Measurements from ENCODE around the gene IMP4. TPM values are rescaled to one million over a fixed set of nuclear protein-coding genes. Genes with fewer than 3 reads are reported as not detected.

IMP4 gene
- polyA plus RNA-seq, 1 of the 3 experiments (the other 2 are of a cell fraction): 252 TPM

- TF ChIP-seq FOXM1 (IDR thresholded peaks at IDR 0.05; ENCODE audit: low read depth): no peak
- no peak for TF ChIP-seq FOXJ3 (CRISPR knock-in tag; IDR thresholded peaks at IDR 0.05)
- TF ChIP-seq EP300 (IDR thresholded peaks at IDR 0.05; ENCODE audit: borderline replicate concordance in 1 of 2, low read depth in 1 of 2, low read length in 1 of 2): no peak
Measured at GRCh38 chr2:130365963-130366362, 23.3 kb downstream of the IMP4 start (continued).

GRCh38 chr2:130366720-130367119 is 24.0 kb downstream of the IMP4 start:
- DNase-seq: no peak
- no peak for TF ChIP-seq FOXM1 (IDR thresholded peaks at IDR 0.05; ENCODE audit: low read depth)
- TF ChIP-seq EZH2phosphoT487 (IDR thresholded peaks at IDR 0.05; ENCODE audit: borderline replicate concordance, low read depth): no peak
- no peak for TF ChIP-seq RFX5 (IDR thresholded peaks at IDR 0.05; ENCODE audit: low read length)
- TF ChIP-seq USF2 (IDR thresholded peaks at IDR 0.05; ENCODE audit: borderline replicate concordance, low read depth, low read length): no peak
- TF ChIP-seq USF1 (IDR thresholded peaks at IDR 0.05; ENCODE audit: borderline replicate concordance, low read depth): no peak
- no peaks in the 10 kb centered on the region for H3K9me2 ChIP-seq
- peaks cover 10% of the 10 kb centered on the region; the same call in 1 of the 2 replicates for H3K79me2 ChIP-seq (ENCODE audit: insufficient read depth)
- ChIA-PET CTCF (interaction anchor here (1.1 kb wide), 1 partner anchor 11 kb away, joined by 4 read pairs; the partner anchor contains the start of gene PTPN18), POLR2A (interaction anchor here (0.6 kb wide), 1 partner anchor 197 kb away, joined by 5 read pairs; no protein-coding TSS in a partner anchor)
- H3K27ac ChIP-seq (ENCODE audit: low read depth in 2 of 2, low read length in 1 of 2): no peak overlapping the region
- no peaks in the 10 kb centered on the region for H4K20me1 ChIP-seq (ENCODE audit: insufficient read depth)
- peaks cover 0 to 6% of the 10 kb centered on the region in 2 experiments; a peak in 1 of 4 replicates for H3K4me1 ChIP-seq (ENCODE audit: control insufficient read depth in 1 of 2, insufficient read depth in 2 of 2, low read depth in 1 of 2, low read length in 1 of 2)
- WGBS (ENCODE audit: low lambda C conversion rate): 43% methylated on average over 1 of the region's 1 CpG
- no peak overlapping the region for H2AFZ ChIP-seq (ENCODE audit: low read depth)
- H3K4me2 ChIP-seq: no peak overlapping the region
- H3F3A ChIP-seq (replicated peaks; ENCODE audit: insufficient read depth): peaks cover 3% of the 10 kb centered on the region
- H3K36me3 ChIP-seq (replicated peaks in 1 of 2; ENCODE audit: control insufficient read depth in 1 of 2, insufficient read depth in 2 of 2, low read length in 1 of 2): peaks cover 0 to 3% of the 10 kb centered on the region in 2 experiments
- no peak overlapping the region for H3K4me3 ChIP-seq (ENCODE audit: low read depth in 2 of 2, low read length in 1 of 2)
- H3K9me3 ChIP-seq: no peaks in the 10 kb centered on the region
- H3K9ac ChIP-seq: no peak overlapping the region
- no peaks in the 10 kb centered on the region for H3K27me3 ChIP-seq (ENCODE audit: insufficient read depth)

- Histone ChIP-seq H3K79me2 (ENCODE audit: insufficient read depth) (peaks cover 25% of the 10 kb centered on the region), H4K20me1 (ENCODE audit: insufficient read depth) (no peaks in the 10 kb centered on the region), H3K27me3 (ENCODE audit: insufficient read depth) (no peaks in the 10 kb centered on the region), H3K4me2 (no peak overlapping the region), H3K27ac (ENCODE audit: low read depth in 2 of 2, low read length in 1 of 2) (no peak overlapping the region), H3K36me3 (replicated peaks in 1 of 2; ENCODE audit: control insufficient read depth in 1 of 2, insufficient read depth in 2 of 2, low read length in 1 of 2) (peaks cover 0 to 3% of the 10 kb centered on the region in 2 experiments), H3K9me2 (no peaks in the 10 kb centered on the region), H3K9me3 (no peaks in the 10 kb centered on the region), H3K4me3 (ENCODE audit: low read depth in 2 of 2, low read length in 1 of 2) (no peak overlapping the region), H3K9ac (no peak overlapping the region), H3K4me1 (ENCODE audit: control insufficient read depth in 1 of 2, insufficient read depth in 2 of 2, low read depth in 1 of 2, low read length in 1 of 2) (peaks cover 0 to 16% of the 10 kb centered on the region in 2 experiments; a peak in 1 of 4 replicates), H2AFZ (ENCODE audit: low read depth) (no peak overlapping the region), H3F3A (replicated peaks; ENCODE audit: insufficient read depth) (peaks cover 3% of the 10 kb centered on the region)
- TF ChIP-seq GABPA (IDR thresholded peaks at IDR 0.05; ENCODE audit: low read depth) (no peak), MXI1 (IDR thresholded peaks at IDR 0.05; ENCODE audit: low read depth, low read length) (no peak), JUND (IDR thresholded peaks at IDR 0.05) (no peak), FOXJ3 (CRISPR knock-in tag; IDR thresholded peaks at IDR 0.05) (no peak), ELF1 (IDR thresholded peaks at IDR 0.05) (no peak), NRF1 (IDR thresholded peaks at IDR 0.05; ENCODE audit: low read depth, low read length) (no peak), EP300 (IDR thresholded peaks at IDR 0.05; ENCODE audit: borderline replicate concordance in 1 of 2, low read depth in 1 of 2, low read length in 1 of 2) (no peak), MEF2A (IDR thresholded peaks at IDR 0.05; ENCODE audit: borderline replicate concordance, low read depth) (no peak), CTCF (IDR thresholded peaks at IDR 0.05) (no peak), USF1 (IDR thresholded peaks at IDR 0.05; ENCODE audit: borderline replicate concordance, low read depth) (no peak), YY1 (IDR thresholded peaks at IDR 0.05; ENCODE audit: low read depth) (no peak), GATA2 (CRISPR knock-in tag; IDR thresholded peaks at IDR 0.05) (no peak)
- ChIA-PET POLR2A (no interaction called here), CTCF (interaction anchor here (0.8 to 2.9 kb wide), 2 partner anchors 13 to 15 kb away, joined by 3 to 10 read pairs; partner anchors contain the start of gene PTPN18)
- no peak for DNase-seq
- WGBS (ENCODE audit: low lambda C conversion rate): 97% methylated on average over 4 of the region's 5 CpGs
Measured at GRCh38 chr2:130368786-130369185, 26.1 kb downstream of the IMP4 start.

Measured in SK-N-SH (cell line).